GM23338 (cell line): ENCODE measurements around the gene PHLDB1. TPM values are rescaled to one million over a fixed set of nuclear protein-coding genes. Genes with fewer than 3 reads are reported as not detected.

Experiments
- ATAC-seq: fragments of 200-7000 bp; cut with Tn5 transposase; 3 replicates; pipeline ENCODE4 v1.9.1; 2020
- DNase-seq: peaks from one replicate; pipeline ENCODE4 v3.0.0-alpha.2; 2015; ENCODE audit warnings: low spot score
- H2AFZ ChIP-seq: fragments of 200-600 bp; sonication (generic); 2 replicates; pipeline ENCODE4 v1.8.0; 2016; ENCODE audit warnings: antibody characterized with exemption, mild to moderate bottlenecking, moderate library complexity
- H3F3A ChIP-seq: fragments of 200-600 bp; sonication (generic); replicated peaks from 2 replicates; pipeline ENCODE4 v1.8.0; 2017; ENCODE audit warnings: antibody characterized with exemption, mixed run types, low read depth
- H3K27ac ChIP-seq: fragments of 200-600 bp; sonication (generic); 2 replicates; pipeline ENCODE4 v1.6.1; 2016; ENCODE audit warnings: low read depth
- H3K27me3 ChIP-seq: fragments of 200-600 bp; sonication (generic); 2 replicates; pipeline ENCODE4 v1.8.0; 2016; ENCODE audit warnings: mild to moderate bottlenecking, mixed run types, moderate library complexity; ENCODE audit not compliant: insufficient read depth
- H3K36me3 ChIP-seq: fragments of 200-600 bp; sonication (generic); 2 replicates; pipeline ENCODE4 v1.8.0; 2016; ENCODE audit warnings: mild to moderate bottlenecking; ENCODE audit not compliant: insufficient read depth
- H3K4me1 ChIP-seq: fragments of 200-600 bp; sonication (generic); 2 replicates; pipeline ENCODE4 v1.8.0; 2016; ENCODE audit warnings: mild to moderate bottlenecking, moderate library complexity; ENCODE audit not compliant: insufficient read depth
- H3K4me2 ChIP-seq: fragments of 200-600 bp; sonication (generic); 2 replicates; pipeline ENCODE4 v1.7.1; 2017; ENCODE audit warnings: mixed run types
- H3K4me3 ChIP-seq: fragments of 200-600 bp; sonication (generic); 2 replicates; pipeline ENCODE4 v1.6.1; 2016; ENCODE audit warnings: mixed run types
- H3K79me2 ChIP-seq: fragments of 200-600 bp; sonication (generic); replicated peaks from 2 replicates; pipeline ENCODE4 v1.8.0; 2017; ENCODE audit warnings: mild to moderate bottlenecking; ENCODE audit not compliant: insufficient read depth
- H3K9me2 ChIP-seq: fragments of 200-600 bp; sonication (generic); 2 replicates; pipeline ENCODE4 v1.8.0; 2017; ENCODE audit not compliant: insufficient read depth
- H4K20me1 ChIP-seq: fragments of 200-600 bp; sonication (generic); replicated peaks from 2 replicates; pipeline ENCODE4 v1.8.0; 2017; ENCODE audit warnings: mild to moderate bottlenecking; ENCODE audit not compliant: insufficient read depth
- H3K27ac Mint-ChIP-seq: 2 replicates; pipeline ENCODE4 v1.8.0; 2020; ENCODE audit warnings: inconsistent platforms, mild to moderate bottlenecking, moderate library complexity, mixed read lengths
- H3K27me3 Mint-ChIP-seq: 3 replicates; pipeline ENCODE4 v1.8.0; 2022; ENCODE audit warnings: low read depth, mild to moderate bottlenecking, moderate library complexity, mixed read lengths, inconsistent platforms; ENCODE audit not compliant: insufficient read depth, poor library complexity
- H3K36me3 Mint-ChIP-seq: 3 replicates; pipeline ENCODE4 v1.8.0; 2021; ENCODE audit warnings: low read depth, mild to moderate bottlenecking, inconsistent platforms, moderate library complexity, mixed read lengths
- H3K4me1 Mint-ChIP-seq: 3 replicates; pipeline ENCODE4 v1.8.0; 2020; ENCODE audit warnings: mild to moderate bottlenecking, inconsistent platforms, mixed read lengths
- H3K4me3 Mint-ChIP-seq: 3 replicates; pipeline ENCODE4 v1.8.0; 2021; ENCODE audit warnings: moderate library complexity, mild to moderate bottlenecking, inconsistent platforms, mixed read lengths
- H3K9me3 Mint-ChIP-seq: 3 replicates; pipeline ENCODE4 v1.8.0; 2020; ENCODE audit warnings: moderate library complexity, mild to moderate bottlenecking, inconsistent platforms, mixed read lengths
- CREB1 ChIP-seq: fragments of 250-450 bp; sonication (Bioruptor Pico); IDR thresholded peaks from 2 replicates; pipeline ENCODE4 v1.5.0; 2020; ENCODE audit warnings: low read depth, mild to moderate bottlenecking, moderate library complexity
- EZH2 ChIP-seq: fragments of 200-600 bp; sonication (generic); IDR thresholded peaks from one replicate; pipeline ENCODE4 v1.8.0; 2017; ENCODE audit warnings: antibody characterized with exemption, mild to moderate bottlenecking, low read depth; ENCODE audit not compliant: unreplicated experiment
- EZH2phosphoT487 ChIP-seq: fragments of 200-600 bp; sonication (generic); IDR thresholded peaks from one replicate; pipeline ENCODE4 v1.8.1; 2018; ENCODE audit warnings: antibody characterized with exemption; ENCODE audit not compliant: unreplicated experiment
- JUNB ChIP-seq: IDR thresholded peaks from one replicate; pipeline ENCODE4 v1.6.1; 2016; ENCODE audit warnings: antibody characterized with exemption; ENCODE audit not compliant: unreplicated experiment
- NANOG ChIP-seq: IDR thresholded peaks from 2 replicates; pipeline ENCODE4 v1.6.1; 2016; ENCODE audit warnings: antibody characterized with exemption, borderline replicate concordance
- POLR2AphosphoS5 ChIP-seq: IDR thresholded peaks from 2 replicates; pipeline ENCODE4 v1.6.1; 2016; ENCODE audit warnings: antibody characterized with exemption, low read depth
- STAT1 ChIP-seq: IDR thresholded peaks from one replicate; pipeline ENCODE4 v1.6.1; 2016; ENCODE audit warnings: antibody characterized with exemption; ENCODE audit not compliant: unreplicated experiment
- ZNF114 ChIP-seq: fragments of 250-450 bp; sonication (Bioruptor Pico); IDR thresholded peaks from 2 replicates; pipeline ENCODE4 v1.5.0; 2020; ENCODE audit warnings: mild to moderate bottlenecking, moderate library complexity
- ZNF331 ChIP-seq: fragments of 250-450 bp; sonication (Bioruptor Pico); IDR thresholded peaks from 2 replicates; pipeline ENCODE4 v1.5.0; 2020; ENCODE audit warnings: low read depth, mild to moderate bottlenecking, moderate library complexity
- polyA plus RNA-seq: library from polyadenylated mRNA; unstranded; fragments of >200 nt; fragmentation: Nextera tagmentation; extraction: Ambion mirVana; gene quantifications from 2 replicates; pipeline ENCODE4 v1.2.1, GENCODE V29; 2016
- total RNA-seq: library from RNA; depleted of rRNA; stranded (reverse); fragments of >200 nt; shearing (Covaris generic); gene quantifications from 2 replicates; pipeline ENCODE4 v1.2.3, GENCODE V29; 2014
- TF ChIP-seq, protein P1 (sequence below): IDR thresholded peaks from 2 replicates; pipeline ENCODE4 v1.6.1; 2016; ENCODE audit warnings: antibody characterized with exemption
- TF ChIP-seq, protein P2 (sequence below): fragments of 250-450 bp; sonication (Bioruptor Pico); IDR thresholded peaks from 2 replicates; pipeline ENCODE4 v1.5.0; 2020; ENCODE audit warnings: mild to moderate bottlenecking, moderate library complexity
- TF ChIP-seq, protein P3 (sequence below): IDR thresholded peaks from one replicate; pipeline ENCODE4 v1.6.1; 2018; ENCODE audit warnings: antibody characterized with exemption; ENCODE audit not compliant: unreplicated experiment
- TF ChIP-seq, protein P4 (sequence below), 2 experiments: fragments of 200-600 bp in 1 of 2; sonication (generic) in 1 of 2; conservative IDR thresholded peaks; 2 replicates each; pipeline versions ENCODE4 v1.5.1 to v1.6.1; 2016 to 2017; ENCODE audit warnings: antibody characterized with exemption in 2 of 2, low read depth in 2 of 2, mild to moderate bottlenecking in 2 of 2, moderate library complexity in 1 of 2

Gene PHLDB1
- total and polyA plus RNA-seq, 2 experiments from 2014 or later, result 46.0 to 85.2 TPM

DNA sequence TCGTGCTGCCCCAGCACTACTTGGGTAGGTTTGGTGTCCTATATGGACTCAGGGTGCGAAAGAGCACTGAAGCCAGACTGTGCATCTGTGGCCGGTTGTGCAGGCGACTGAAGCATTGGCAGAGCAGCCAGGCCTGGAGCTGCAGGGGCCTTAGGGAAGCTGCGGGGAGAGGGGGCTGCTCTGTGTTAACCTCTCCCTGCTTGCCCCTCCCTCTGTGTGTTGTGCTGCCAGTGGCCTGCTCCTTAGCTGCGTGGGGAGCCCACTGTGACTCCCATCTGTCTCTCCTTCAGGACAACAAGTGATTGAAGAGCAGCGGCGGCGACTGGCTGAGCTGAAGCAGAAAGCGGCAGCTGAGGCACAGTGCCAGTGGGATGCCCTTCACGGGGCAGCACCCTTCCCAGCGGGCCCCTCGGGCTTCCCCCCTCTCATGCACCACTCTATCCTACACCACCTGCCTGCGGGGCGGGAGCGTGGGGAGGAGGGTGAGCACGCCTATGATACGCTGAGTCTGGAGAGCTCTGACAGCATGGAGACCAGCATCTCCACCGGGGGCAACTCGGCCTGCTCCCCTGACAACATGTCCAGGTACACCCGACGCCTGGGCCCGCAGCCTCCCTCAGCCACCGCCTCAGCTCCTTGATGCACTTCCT lies 37.8 kb downstream of the PHLDB1 start:
- ATAC-seq, result no peak
- Mint-ChIP-seq H3K4me1 (no peaks in the 10 kb centered on the region), H3K9me3 (no peaks in the 10 kb centered on the region; the same call in 2 of the 3 replicates), H3K27ac (no peak overlapping the region), H3K36me3 (peaks cover 53% of the 10 kb centered on the region), H3K27me3 (peaks cover 4% of the 10 kb centered on the region), H3K4me3 (no peak overlapping the region)
- H3K4me2 ChIP-seq, result no peak overlapping the region
- no peak overlapping the region for H3K4me3 ChIP-seq
- no peaks in the 10 kb centered on the region for H3K9me2 ChIP-seq
- no peak for DNase-seq
- H3K36me3 ChIP-seq, result peaks cover 25% of the 10 kb centered on the region
- no peak for TF ChIP-seq JUNB
- TF ChIP-seq, protein P1, sequence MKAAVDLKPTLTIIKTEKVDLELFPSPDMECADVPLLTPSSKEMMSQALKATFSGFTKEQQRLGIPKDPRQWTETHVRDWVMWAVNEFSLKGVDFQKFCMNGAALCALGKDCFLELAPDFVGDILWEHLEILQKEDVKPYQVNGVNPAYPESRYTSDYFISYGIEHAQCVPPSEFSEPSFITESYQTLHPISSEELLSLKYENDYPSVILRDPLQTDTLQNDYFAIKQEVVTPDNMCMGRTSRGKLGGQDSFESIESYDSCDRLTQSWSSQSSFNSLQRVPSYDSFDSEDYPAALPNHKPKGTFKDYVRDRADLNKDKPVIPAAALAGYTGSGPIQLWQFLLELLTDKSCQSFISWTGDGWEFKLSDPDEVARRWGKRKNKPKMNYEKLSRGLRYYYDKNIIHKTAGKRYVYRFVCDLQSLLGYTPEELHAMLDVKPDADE, result no peak
- TF ChIP-seq, protein P2, sequence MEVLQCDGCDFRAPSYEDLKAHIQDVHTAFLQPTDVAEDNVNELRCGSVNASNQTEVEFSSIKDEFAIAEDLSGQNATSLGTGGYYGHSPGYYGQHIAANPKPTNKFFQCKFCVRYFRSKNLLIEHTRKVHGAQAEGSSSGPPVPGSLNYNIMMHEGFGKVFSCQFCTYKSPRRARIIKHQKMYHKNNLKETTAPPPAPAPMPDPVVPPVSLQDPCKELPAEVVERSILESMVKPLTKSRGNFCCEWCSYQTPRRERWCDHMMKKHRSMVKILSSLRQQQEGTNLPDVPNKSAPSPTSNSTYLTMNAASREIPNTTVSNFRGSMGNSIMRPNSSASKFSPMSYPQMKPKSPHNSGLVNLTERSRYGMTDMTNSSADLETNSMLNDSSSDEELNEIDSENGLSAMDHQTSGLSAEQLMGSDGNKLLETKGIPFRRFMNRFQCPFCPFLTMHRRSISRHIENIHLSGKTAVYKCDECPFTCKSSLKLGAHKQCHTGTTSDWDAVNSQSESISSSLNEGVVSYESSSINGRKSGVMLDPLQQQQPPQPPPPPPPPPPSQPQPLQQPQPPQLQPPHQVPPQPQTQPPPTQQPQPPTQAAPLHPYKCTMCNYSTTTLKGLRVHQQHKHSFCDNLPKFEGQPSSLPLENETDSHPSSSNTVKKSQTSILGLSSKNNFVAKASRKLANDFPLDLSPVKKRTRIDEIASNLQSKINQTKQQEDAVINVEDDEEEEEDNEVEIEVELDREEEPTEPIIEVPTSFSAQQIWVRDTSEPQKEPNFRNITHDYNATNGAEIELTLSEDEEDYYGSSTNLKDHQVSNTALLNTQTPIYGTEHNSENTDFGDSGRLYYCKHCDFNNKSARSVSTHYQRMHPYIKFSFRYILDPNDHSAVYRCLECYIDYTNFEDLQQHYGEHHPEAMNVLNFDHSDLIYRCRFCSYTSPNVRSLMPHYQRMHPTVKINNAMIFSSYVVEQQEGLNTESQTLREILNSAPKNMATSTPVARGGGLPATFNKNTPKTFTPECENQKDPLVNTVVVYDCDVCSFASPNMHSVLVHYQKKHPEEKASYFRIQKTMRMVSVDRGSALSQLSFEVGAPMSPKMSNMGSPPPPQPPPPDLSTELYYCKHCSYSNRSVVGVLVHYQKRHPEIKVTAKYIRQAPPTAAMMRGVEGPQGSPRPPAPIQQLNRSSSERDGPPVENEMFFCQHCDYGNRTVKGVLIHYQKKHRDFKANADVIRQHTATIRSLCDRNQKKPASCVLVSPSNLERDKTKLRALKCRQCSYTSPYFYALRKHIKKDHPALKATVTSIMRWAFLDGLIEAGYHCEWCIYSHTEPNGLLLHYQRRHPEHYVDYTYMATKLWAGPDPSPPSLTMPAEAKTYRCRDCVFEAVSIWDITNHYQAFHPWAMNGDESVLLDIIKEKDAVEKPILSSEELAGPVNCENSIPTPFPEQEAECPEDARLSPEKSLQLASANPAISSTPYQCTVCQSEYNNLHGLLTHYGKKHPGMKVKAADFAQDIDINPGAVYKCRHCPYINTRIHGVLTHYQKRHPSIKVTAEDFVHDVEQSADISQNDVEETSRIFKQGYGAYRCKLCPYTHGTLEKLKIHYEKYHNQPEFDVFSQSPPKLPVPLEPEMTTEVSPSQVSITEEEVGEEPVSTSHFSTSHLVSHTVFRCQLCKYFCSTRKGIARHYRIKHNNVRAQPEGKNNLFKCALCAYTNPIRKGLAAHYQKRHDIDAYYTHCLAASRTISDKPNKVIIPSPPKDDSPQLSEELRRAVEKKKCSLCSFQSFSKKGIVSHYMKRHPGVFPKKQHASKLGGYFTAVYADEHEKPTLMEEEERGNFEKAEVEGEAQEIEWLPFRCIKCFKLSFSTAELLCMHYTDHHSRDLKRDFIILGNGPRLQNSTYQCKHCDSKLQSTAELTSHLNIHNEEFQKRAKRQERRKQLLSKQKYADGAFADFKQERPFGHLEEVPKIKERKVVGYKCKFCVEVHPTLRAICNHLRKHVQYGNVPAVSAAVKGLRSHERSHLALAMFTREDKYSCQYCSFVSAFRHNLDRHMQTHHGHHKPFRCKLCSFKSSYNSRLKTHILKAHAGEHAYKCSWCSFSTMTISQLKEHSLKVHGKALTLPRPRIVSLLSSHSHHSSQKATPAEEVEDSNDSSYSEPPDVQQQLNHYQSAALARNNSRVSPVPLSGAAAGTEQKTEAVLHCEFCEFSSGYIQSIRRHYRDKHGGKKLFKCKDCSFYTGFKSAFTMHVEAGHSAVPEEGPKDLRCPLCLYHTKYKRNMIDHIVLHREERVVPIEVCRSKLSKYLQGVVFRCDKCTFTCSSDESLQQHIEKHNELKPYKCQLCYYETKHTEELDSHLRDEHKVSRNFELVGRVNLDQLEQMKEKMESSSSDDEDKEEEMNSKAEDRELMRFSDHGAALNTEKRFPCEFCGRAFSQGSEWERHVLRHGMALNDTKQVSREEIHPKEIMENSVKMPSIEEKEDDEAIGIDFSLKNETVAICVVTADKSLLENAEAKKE (CRISPR knock-in tag), result no peak
- TF ChIP-seq EZH2phosphoT487, result no peak
- TF ChIP-seq ZNF114 (CRISPR knock-in tag), result no peak
- TF ChIP-seq STAT1, result no peak
- no peak for TF ChIP-seq CREB1 (CRISPR knock-in tag)
- TF ChIP-seq EZH2, result no peak
- TF ChIP-seq POLR2AphosphoS5, result no peak
- TF ChIP-seq, protein P3, sequence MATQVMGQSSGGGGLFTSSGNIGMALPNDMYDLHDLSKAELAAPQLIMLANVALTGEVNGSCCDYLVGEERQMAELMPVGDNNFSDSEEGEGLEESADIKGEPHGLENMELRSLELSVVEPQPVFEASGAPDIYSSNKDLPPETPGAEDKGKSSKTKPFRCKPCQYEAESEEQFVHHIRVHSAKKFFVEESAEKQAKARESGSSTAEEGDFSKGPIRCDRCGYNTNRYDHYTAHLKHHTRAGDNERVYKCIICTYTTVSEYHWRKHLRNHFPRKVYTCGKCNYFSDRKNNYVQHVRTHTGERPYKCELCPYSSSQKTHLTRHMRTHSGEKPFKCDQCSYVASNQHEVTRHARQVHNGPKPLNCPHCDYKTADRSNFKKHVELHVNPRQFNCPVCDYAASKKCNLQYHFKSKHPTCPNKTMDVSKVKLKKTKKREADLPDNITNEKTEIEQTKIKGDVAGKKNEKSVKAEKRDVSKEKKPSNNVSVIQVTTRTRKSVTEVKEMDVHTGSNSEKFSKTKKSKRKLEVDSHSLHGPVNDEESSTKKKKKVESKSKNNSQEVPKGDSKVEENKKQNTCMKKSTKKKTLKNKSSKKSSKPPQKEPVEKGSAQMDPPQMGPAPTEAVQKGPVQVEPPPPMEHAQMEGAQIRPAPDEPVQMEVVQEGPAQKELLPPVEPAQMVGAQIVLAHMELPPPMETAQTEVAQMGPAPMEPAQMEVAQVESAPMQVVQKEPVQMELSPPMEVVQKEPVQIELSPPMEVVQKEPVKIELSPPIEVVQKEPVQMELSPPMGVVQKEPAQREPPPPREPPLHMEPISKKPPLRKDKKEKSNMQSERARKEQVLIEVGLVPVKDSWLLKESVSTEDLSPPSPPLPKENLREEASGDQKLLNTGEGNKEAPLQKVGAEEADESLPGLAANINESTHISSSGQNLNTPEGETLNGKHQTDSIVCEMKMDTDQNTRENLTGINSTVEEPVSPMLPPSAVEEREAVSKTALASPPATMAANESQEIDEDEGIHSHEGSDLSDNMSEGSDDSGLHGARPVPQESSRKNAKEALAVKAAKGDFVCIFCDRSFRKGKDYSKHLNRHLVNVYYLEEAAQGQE, result no peak
- TF ChIP-seq ZNF331 (CRISPR knock-in tag), result no peak
- no peak for TF ChIP-seq NANOG
- TF ChIP-seq, protein P4, sequence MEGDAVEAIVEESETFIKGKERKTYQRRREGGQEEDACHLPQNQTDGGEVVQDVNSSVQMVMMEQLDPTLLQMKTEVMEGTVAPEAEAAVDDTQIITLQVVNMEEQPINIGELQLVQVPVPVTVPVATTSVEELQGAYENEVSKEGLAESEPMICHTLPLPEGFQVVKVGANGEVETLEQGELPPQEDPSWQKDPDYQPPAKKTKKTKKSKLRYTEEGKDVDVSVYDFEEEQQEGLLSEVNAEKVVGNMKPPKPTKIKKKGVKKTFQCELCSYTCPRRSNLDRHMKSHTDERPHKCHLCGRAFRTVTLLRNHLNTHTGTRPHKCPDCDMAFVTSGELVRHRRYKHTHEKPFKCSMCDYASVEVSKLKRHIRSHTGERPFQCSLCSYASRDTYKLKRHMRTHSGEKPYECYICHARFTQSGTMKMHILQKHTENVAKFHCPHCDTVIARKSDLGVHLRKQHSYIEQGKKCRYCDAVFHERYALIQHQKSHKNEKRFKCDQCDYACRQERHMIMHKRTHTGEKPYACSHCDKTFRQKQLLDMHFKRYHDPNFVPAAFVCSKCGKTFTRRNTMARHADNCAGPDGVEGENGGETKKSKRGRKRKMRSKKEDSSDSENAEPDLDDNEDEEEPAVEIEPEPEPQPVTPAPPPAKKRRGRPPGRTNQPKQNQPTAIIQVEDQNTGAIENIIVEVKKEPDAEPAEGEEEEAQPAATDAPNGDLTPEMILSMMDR (conservative IDR thresholded peaks at IDR 0.05; ENCODE audit: low read depth in 2 of 2), result no peak
- no peak overlapping the region for H2AFZ ChIP-seq
- no peaks in the 10 kb centered on the region for H3K4me1 ChIP-seq
- H3F3A ChIP-seq, result no peaks in the 10 kb centered on the region
- no peaks in the 10 kb centered on the region for H3K27me3 ChIP-seq
- no peaks in the 10 kb centered on the region for H3K79me2 ChIP-seq
- no peak overlapping the region for H3K27ac ChIP-seq
- peaks cover 28% of the 10 kb centered on the region for H4K20me1 ChIP-seq
